GM12891 (cell line): ENCODE measurements around the gene RTN1.

Experiments used
- POLR2A ChIP-seq: IDR thresholded peaks from 2 replicates; pipeline ENCODE4 v1.6.1; 2011; ENCODE audit warnings: low read depth, low read length, control low read depth
- POLR2AphosphoS5 ChIP-seq: IDR thresholded peaks from 2 replicates; pipeline ENCODE4 v1.6.1; 2011; ENCODE audit warnings: low read depth, low read length, control low read depth
- SPI1 ChIP-seq: IDR thresholded peaks from 2 replicates; pipeline ENCODE4 v1.6.1; 2011; ENCODE audit warnings: low read depth, low read length, control low read depth
- TAF1 ChIP-seq: IDR thresholded peaks from 2 replicates; pipeline ENCODE4 v1.6.1; 2011; ENCODE audit warnings: low read depth, low read length, control low read depth

GRCh38 chr14:59811815-59812214 is 58.8 kb downstream of the RTN1 start:
- TF ChIP-seq POLR2AphosphoS5 (no peak), TAF1 (no peak), POLR2A (no peak), SPI1 (no peak)
